A549 (cell line): ENCODE data around the gene INPP5A. TPM values are rescaled to one million over a fixed set of nuclear protein-coding genes. Genes with fewer than 3 reads are reported as not detected.
"Not testable (repeated sequence)": the region's sequence is repeated elsewhere in the genome, so short reads cannot be mapped to it uniquely, and the experiment has no call there.

Experiments
- ATAC-seq, 2 experiments: fragments of 200-7000 bp in 1 of 2; fragments of >200 bp in 1 of 2; cut with Nextera tagmentation in 1 of 2; cut with Tn5 transposase in 1 of 2; 3 replicates each; pipeline versions ENCODE4 v1.8.0 to v1.9.1; 2018 to 2020; ENCODE audit warnings: mild to moderate bottlenecking in 1 of 2, moderate library complexity in 1 of 2
- CTCF ChIA-PET: fragments of 300-600 bp; sonication (Branson Sonifier 250); formaldehyde crosslinking; extraction: SDS; loops from one replicate; lab custom pipeline; 2021; ENCODE audit warnings: antibody characterized with exemption, inconsistent platforms; lab: Yijun Ruan, JAX
- POLR2A ChIA-PET: fragments of 350-600 bp; formaldehyde crosslinking; extraction: SDS; loops from one replicate; lab custom pipeline; 2021; ENCODE audit warnings: antibody characterized with exemption, inconsistent platforms; lab: Yijun Ruan, JAX
- DNase-seq, 2 experiments: peaks; one replicate each; pipeline versions ENCODE4 v3.0.0 to v3.0.0-alpha.2; 2011 to 2016; ENCODE audit warnings: low read depth in 1 of 2, low spot score in 1 of 2
- FAIRE-seq: peaks from 2 replicates; lab custom pipeline; 2011; peaks lifted over from hg19 to GRCh38; lab: Jason Lieb, UNC
- H3K27ac ChIP-seq, 2 experiments: fragments of >200 bp; sonication (Bioruptor Twin); formaldehyde crosslinking; 3 replicates each; pipeline ENCODE4 v1.5.1; 2016 to 2017
- H3K4me1 ChIP-seq: fragments of >200 bp; sonication (Bioruptor Twin); formaldehyde crosslinking; 3 replicates; pipeline ENCODE4 v1.6.1; 2016
- H3K4me2 ChIP-seq: fragments of >200 bp; sonication (Bioruptor Twin); formaldehyde crosslinking; 3 replicates; pipeline ENCODE4 v1.6.1; 2016
- H3K4me3 ChIP-seq: fragments of >200 bp; sonication (Bioruptor Twin); formaldehyde crosslinking; 3 replicates; pipeline ENCODE4 v1.5.1; 2016
- H3K9me3 ChIP-seq: fragments of >200 bp; sonication (Bioruptor Twin); formaldehyde crosslinking; 3 replicates; pipeline ENCODE4 v1.6.1; 2016
- ATOH8 ChIP-seq: fragments of 250-450 bp; sonication (Bioruptor Pico); IDR thresholded peaks from 2 replicates; pipeline ENCODE4 v1.5.0; 2020; ENCODE audit warnings: low read depth, mild to moderate bottlenecking, moderate library complexity
- CHD4 ChIP-seq: fragments of 200-600 bp; sonication (generic); IDR thresholded peaks from 2 replicates; pipeline ENCODE4 v1.6.1; 2016; ENCODE audit warnings: antibody characterized with exemption, mild to moderate bottlenecking, borderline replicate concordance
- E2F6 ChIP-seq: IDR thresholded peaks from 2 replicates; pipeline ENCODE4 v1.6.1; 2012; ENCODE audit warnings: low read depth, borderline replicate concordance
- EHMT2 ChIP-seq: fragments of 200-600 bp; sonication (generic); IDR thresholded peaks from 2 replicates; pipeline ENCODE4 v1.6.1; 2016; ENCODE audit warnings: antibody characterized with exemption, low read depth, mild to moderate bottlenecking, moderate library complexity
- ELK1 ChIP-seq: fragments of 150-350 bp; IDR thresholded peaks from 2 replicates; pipeline ENCODE4 v1.6.1; 2014; ENCODE audit warnings: low read depth, mild to moderate bottlenecking, low read length
- FOXS1 ChIP-seq: fragments of 250-450 bp; sonication (Bioruptor Pico); IDR thresholded peaks from 2 replicates; pipeline ENCODE4 v1.5.0; 2020; ENCODE audit warnings: mild to moderate bottlenecking, moderate library complexity
- HES2 ChIP-seq: fragments of >200 bp; sonication (Bioruptor Twin); formaldehyde crosslinking; IDR thresholded peaks from 2 replicates; pipeline ENCODE4 v1.6.1; 2016
- HMGXB4 ChIP-seq: fragments of 250-450 bp; sonication (Bioruptor Pico); IDR thresholded peaks from 2 replicates; pipeline ENCODE4 v1.5.0; 2021; ENCODE audit warnings: mild to moderate bottlenecking, moderate library complexity, borderline replicate concordance
- HOXA7 ChIP-seq: fragments of 250-450 bp; sonication (Bioruptor Pico); IDR thresholded peaks from 2 replicates; pipeline ENCODE4 v1.5.0; 2020; ENCODE audit warnings: mild to moderate bottlenecking, moderate library complexity
- HOXB5 ChIP-seq: fragments of 250-450 bp; sonication (Bioruptor Pico); IDR thresholded peaks from 2 replicates; pipeline ENCODE4 v1.5.0; 2020; ENCODE audit warnings: mild to moderate bottlenecking, moderate library complexity
- JUN ChIP-seq, 2 experiments: fragments of >200 bp; sonication (Bioruptor Twin); formaldehyde crosslinking; IDR thresholded peaks; 2 replicates in 1 of 2; 3 replicates in 1 of 2; pipeline ENCODE4 v1.6.1; 2016 to 2017
- MAFK ChIP-seq: fragments of 450-650 bp; IDR thresholded peaks from 2 replicates; pipeline ENCODE4 v1.6.1; 2014; ENCODE audit not compliant: partially characterized antibody
- MAZ ChIP-seq: fragments of 150-350 bp; IDR thresholded peaks from 2 replicates; pipeline ENCODE4 v1.6.1; 2014; ENCODE audit warnings: antibody characterized with exemption, low read depth, low read length, borderline replicate concordance
- MYC ChIP-seq: IDR thresholded peaks from 2 replicates; pipeline ENCODE4 v1.6.1; 2012; ENCODE audit warnings: mild to moderate bottlenecking, inconsistent platforms, low read length, improper control_type of control experiment, borderline replicate concordance
- NR3C1 ChIP-seq: fragments of >200 bp; sonication (Bioruptor Twin); formaldehyde crosslinking; IDR thresholded peaks from 3 replicates; pipeline ENCODE4 v1.6.1; 2017
- PBX3 ChIP-seq: IDR thresholded peaks from 2 replicates; pipeline ENCODE4 v1.6.1; 2012
- PHF8 ChIP-seq: fragments of 200-600 bp; sonication (generic); IDR thresholded peaks from 2 replicates; pipeline ENCODE4 v1.6.1; 2016; ENCODE audit warnings: low read depth, mild to moderate bottlenecking, antibody characterized with exemption, moderate library complexity, borderline replicate concordance
- POLR2A ChIP-seq: IDR thresholded peaks from 2 replicates; pipeline ENCODE4 v1.6.1; 2012; ENCODE audit warnings: mild to moderate bottlenecking, low read length
- POLR2AphosphoS2 ChIP-seq: conservative IDR thresholded peaks from 2 replicates; pipeline ENCODE4 v1.6.1; 2012; ENCODE audit warnings: low read length, improper control_type of control experiment, inconsistent platforms
- REST ChIP-seq: fragments of 200-600 bp; sonication (generic); IDR thresholded peaks from 2 replicates; pipeline ENCODE4 v1.6.1; 2016; ENCODE audit warnings: antibody characterized with exemption, mild to moderate bottlenecking, moderate library complexity
- TFCP2L1 ChIP-seq: fragments of 250-450 bp; sonication (Bioruptor Pico); IDR thresholded peaks from 2 replicates; pipeline ENCODE4 v1.5.0; 2021; ENCODE audit warnings: mild to moderate bottlenecking
- ZFP36 ChIP-seq: fragments of 450-650 bp; IDR thresholded peaks from 2 replicates; pipeline ENCODE4 v1.6.1; 2014; ENCODE audit warnings: borderline replicate concordance; ENCODE audit not compliant: partially characterized antibody
- ZNF302 ChIP-seq: fragments of 250-450 bp; sonication (Bioruptor Pico); IDR thresholded peaks from 2 replicates; pipeline ENCODE4 v1.9.0; 2021; ENCODE audit warnings: inconsistent platforms, mild to moderate bottlenecking, moderate library complexity
- WGBS: methylation state at CpG from one replicate; pipeline ENCODE4 v1.1.6; 2017; ENCODE audit errors: missing lambda C conversion rate; 5-methylcytosine and 5-hydroxymethylcytosine counted together
- polyA plus RNA-seq, 4 experiments: library from polyadenylated mRNA; depleted of rRNA in 3 of 4; stranded (reverse); fragments of >200 nt; fragmentation: RNase III in 1 of 4; extraction: RNeasy Plus Mini Kit Qiagen cat#74134 plus additional on column Dnase treatment in 1 of 4; gene quantifications; 2 replicates in 3 of 4; 3 replicates in 1 of 4; pipeline ENCODE4 v1.2.3, GENCODE V29; 2011 to 2017

INPP5A gene
- polyA plus RNA-seq, 2 of the 4 experiments (the other 2 are of a cell fraction), result 13.7 to 15.1 TPM

- H3K4me3 ChIP-seq, result no peak overlapping the region
- ATAC-seq (no peak), FAIRE-seq (no peak), DNase-seq (no peak)
- WGBS, result 90% methylated on average over 9 of the region's 24 CpGs
- ChIA-PET CTCF (interaction anchor here (0.9 to 1.1 kb wide), 2 partner anchors 11 to 250 kb away, joined by 3 read pairs; no protein-coding TSS in a partner anchor), POLR2A (no interaction called here)
- TF ChIP-seq POLR2AphosphoS2 (no peak), HES2 (no peak), TFCP2L1 (CRISPR knock-in tag) (no peak), JUN (IDR thresholded peaks at IDR 0.05) (no peak), HOXA7 (CRISPR knock-in tag) (no peak), MYC (no peak), ZNF302 (CRISPR knock-in tag) (no peak), EHMT2 (no peak)
- peaks cover 16% of the 10 kb centered on the region; the same call in 2 of the 3 replicates for H3K9me3 ChIP-seq
- no peak overlapping the region for H3K4me2 ChIP-seq
- no peak overlapping the region for H3K27ac ChIP-seq
- no peaks in the 10 kb centered on the region for H3K4me1 ChIP-seq
These were observed 165.9 kb downstream of the INPP5A start for GRCh38 chr10:132703419-132704007.

- Histone ChIP-seq H3K4me1 (no peaks in the 10 kb centered on the region), H3K9me3 (peaks cover 16% of the 10 kb centered on the region; the same call in 2 of the 3 replicates), H3K4me3 (no peak overlapping the region), H3K27ac (no peak overlapping the region), H3K4me2 (no peak overlapping the region)
- CTCF ChIA-PET, result interaction anchor here (0.9 kb wide), 1 partner anchor 251 kb away, joined by 3 read pairs; no protein-coding TSS in a partner anchor
- ATAC-seq (no peak), DNase-seq (no peak), FAIRE-seq (no peak)
- TF ChIP-seq ZFP36, result no peak
- TF ChIP-seq HMGXB4 (CRISPR knock-in tag), result no peak
- no peak for TF ChIP-seq MAFK
- no peak for TF ChIP-seq JUN (IDR thresholded peaks at IDR 0.05)
- TF ChIP-seq CHD4, result no peak
- TF ChIP-seq POLR2A, result no peak
- no peak for TF ChIP-seq PHF8
- TF ChIP-seq FOXS1 (CRISPR knock-in tag), result no peak
- TF ChIP-seq HOXB5, result no peak
- no peak for TF ChIP-seq ELK1
- TF ChIP-seq PBX3, result no peak
- TF ChIP-seq REST, result no peak
- no peak for TF ChIP-seq NR3C1
- no peak for TF ChIP-seq MAZ
- TF ChIP-seq ATOH8, result no peak
- no peak for TF ChIP-seq E2F6
- WGBS, result 84% methylated on average over 25 of the region's 29 CpGs
- POLR2A ChIA-PET, result no interaction called here
These were observed 166.6 kb downstream of the INPP5A start for GRCh38 chr10:132704008-132704814.

GRCh38 chr10:132704815-132705064 lies 167.2 kb downstream of the INPP5A start:
- peaks cover 16% of the 10 kb centered on the region; the same call in 2 of the 3 replicates for H3K9me3 ChIP-seq
- H3K4me3 ChIP-seq, DNase-seq, FAIRE-seq, ATAC-seq, H3K4me2 ChIP-seq, H3K27ac ChIP-seq, POLR2A ChIA-PET, H3K4me1 ChIP-seq: not testable (repeated sequence)
- WGBS, result 76% methylated on average over 7 of the region's 9 CpGs
- CTCF ChIA-PET, result interaction anchor here (0.8 to 1.2 kb wide), 3 partner anchors 21 to 50 kb away, joined by 3 to 4 read pairs (median 3); no protein-coding TSS in a partner anchor
